ENCODE measurements around the gene TLL2.

DNA sequence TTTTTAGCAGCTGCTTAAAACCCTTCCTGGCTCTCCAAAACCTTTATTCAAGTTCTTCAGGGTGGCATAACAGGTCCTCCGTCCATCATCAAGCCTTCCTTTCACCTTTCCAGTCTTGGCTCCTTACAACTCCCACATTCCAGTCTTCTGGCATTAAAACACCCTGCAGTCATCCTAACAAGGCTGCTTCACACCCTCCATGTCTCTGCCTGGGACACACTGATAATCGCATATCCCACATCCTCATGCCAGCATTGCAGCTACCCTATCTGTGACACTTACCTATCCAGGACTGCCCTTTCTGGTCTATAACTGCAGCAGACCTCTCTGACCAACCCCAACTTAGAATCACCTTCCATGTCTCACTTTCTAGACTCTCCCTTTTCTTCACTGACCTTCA is 2.6 kb upstream of the TLL2 start:
- TF ChIP-seq POLR2AphosphoS5 (IDR thresholded peaks at IDR 0.05; ENCODE audit: low read depth, low read length) (no peak), POLR2A (IDR thresholded peaks at IDR 0.05; ENCODE audit: low read depth, low read length) (peak; percentile 40; the same call in 1 of the 2 replicates)
